GM21381 (cell line): ENCODE measurements around the gene RBSN.

Source experiments
- ATAC-seq: cut with Tn5 transposase; IDR thresholded peaks from one replicate; pipeline ENCODE4 v1.9.1; 2021; ENCODE audit warnings: mild to moderate bottlenecking, moderate library complexity; ENCODE audit not compliant: unreplicated experiment

The RBSN gene

DNA sequence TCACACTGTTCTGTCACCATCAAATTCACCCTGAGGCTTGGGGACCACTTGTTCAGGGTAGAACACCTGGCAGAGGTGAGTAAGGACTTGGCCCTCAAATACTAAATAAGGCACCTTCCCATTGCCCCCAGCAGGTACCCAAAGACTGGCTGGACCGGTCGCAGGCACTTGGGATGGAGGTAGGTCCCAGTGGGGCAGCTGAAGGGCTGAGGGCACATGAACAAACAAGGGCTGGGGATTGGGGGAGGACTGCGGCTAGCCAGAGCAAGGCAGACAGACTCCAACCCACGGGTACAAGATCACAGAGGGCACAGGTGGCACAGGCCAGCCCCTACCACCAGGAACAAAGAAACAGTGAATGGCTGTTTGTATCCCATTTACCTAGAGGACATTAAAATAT, 35.7 kb downstream of the RBSN start:
- no peak for ATAC-seq

DNA sequence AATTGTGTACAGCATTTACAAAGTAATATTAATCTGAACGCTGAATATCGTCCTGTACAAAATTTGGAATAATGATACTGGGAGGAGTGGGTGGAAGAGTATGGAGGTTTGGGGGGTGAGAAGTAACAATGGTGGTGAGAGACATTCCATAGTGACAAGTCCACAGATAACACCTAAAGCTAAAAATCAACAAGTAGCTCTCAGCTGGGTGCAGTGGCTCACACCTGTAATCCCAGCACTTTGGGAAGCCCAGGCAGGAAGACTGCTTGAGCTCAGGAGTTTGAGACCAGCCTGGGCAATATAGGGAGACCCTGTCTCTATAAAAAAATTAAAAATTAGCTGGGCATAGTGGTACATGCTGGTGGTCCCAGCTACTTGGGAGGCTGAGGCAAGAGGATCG, 38.9 kb downstream of the RBSN start:
- ATAC-seq, result no peak

GRCh38 chr3:15056676-15057404, 42.1 kb downstream of the RBSN start:
- ATAC-seq, result no peak

- peak; percentile 48 for ATAC-seq
Observed at GRCh38 chr3:15055019-15055557, 43.9 kb downstream of the RBSN start.

DNA sequence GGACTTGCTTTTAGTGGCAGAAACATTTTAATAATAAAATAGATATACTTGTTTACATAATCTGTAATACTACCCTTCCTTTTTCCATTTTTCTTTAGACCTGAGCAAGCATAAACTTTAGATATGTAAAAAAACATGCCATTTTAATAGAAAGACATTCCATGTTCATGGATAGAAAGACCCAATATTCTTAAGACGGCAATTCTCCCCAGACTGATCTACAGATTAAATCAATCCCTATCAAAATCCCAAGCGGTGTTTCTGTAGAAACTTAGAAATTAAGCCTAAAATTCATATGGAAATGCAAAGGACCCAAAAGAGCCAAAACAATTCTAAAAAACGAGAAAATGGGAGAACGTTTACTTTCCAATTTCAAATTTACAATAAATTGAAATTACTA, 45.4 kb downstream of the RBSN start:
- ATAC-seq, result no peak

DNA sequence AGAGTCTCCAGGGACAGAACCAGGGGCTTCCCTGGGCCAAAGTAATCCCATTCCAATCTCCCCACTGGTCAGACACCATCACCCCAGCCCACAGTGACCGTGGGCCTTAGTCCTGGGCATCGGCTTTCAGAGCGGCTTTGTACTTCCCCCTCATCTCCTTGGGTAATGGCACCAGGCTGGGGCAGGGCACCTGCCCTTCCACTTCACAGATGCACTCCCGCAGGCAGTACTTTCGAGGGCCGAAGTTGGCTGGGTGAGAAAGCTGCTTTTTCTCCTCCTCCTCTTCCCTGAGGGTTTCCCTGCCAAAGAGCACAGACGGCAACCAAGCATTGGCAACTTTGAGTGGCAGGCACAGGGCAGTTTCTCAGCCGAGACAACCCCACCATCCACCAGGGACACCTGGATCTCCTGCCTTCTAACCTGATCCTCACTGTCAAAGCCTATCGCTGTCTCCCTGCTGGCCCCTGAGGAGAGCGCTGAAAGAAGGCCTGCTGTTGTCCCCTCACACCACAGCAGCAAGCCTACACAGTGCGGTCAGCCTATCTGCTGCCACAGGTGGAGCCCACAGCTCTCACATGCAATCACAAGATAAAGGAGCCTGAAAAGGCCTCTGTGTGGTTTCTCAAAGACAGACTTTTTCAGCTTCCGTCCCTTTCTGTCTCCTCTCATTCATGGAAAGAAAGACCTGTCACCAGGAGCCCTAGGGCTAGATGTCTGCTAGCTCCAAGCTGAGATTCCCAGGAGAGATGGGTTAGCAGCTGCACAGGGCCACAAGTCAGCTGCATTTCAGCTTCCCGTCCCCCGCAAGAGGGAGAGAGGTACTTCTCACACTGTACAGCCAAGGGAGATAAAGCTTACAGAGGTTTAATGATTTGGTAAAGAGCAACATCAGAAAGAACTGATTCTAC, 46.4 kb downstream of the RBSN start:
- ATAC-seq, result no peak

DNA sequence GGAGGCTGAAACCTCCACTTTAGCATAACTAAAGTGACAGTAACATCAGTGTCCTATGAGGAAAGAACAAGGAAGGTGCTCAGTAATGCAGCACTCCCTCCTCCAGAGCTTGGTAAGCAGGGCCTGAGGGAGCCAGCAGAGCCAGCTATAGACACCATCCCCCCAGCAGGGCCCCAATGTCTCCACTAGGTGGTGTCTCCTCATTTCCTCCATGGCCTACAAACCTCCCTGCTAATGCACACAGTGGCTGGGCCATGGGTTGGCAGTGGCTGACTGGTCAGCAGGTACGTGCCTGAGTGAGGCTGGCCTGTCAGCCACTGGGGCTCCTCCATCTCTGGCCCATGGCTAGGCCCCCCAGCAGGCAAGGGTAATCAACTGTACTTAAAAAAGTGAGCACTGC, 47.4 kb downstream of the RBSN start:
- ATAC-seq, result peak; percentile 44

GRCh38 chr3:15050405-15051092, 48.4 kb downstream of the RBSN start:
- ATAC-seq, result peak; percentile 76

GRCh38 chr3:15049584-15049983, 49.4 kb downstream of the RBSN start:
- no peak for ATAC-seq

GRCh38 chr3:15045667-15046066, 53.3 kb downstream of the RBSN start:
- no peak for ATAC-seq

DNA sequence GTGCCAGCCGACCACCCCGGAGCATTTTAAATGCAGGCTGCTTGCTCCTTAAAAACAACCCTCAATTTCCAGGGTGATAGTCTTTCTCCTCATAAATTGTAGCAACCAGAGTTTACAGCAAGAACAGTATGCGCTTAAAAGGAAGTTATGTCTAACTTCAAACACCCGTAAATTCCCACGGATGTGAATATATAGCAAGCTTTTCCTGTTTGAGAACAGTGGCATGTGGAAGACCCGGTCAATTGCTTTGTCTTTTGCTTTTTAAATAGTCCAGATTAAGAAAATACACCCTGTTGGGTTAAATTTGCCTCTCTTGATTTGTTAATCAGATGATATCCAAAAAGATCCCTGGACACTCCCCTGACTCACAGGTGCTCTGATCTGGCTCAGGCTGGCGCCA, 54.6 kb downstream of the RBSN start:
- no peak for ATAC-seq

GRCh38 chr3:15043408-15044171, 55.4 kb downstream of the RBSN start:
- no peak for ATAC-seq

GRCh38 chr3:15042936-15043335, 56.0 kb downstream of the RBSN start:
- ATAC-seq, result no peak

- ATAC-seq, result no peak
Observed at GRCh38 chr3:15041950-15042349, 57.0 kb downstream of the RBSN start.

GRCh38 chr3:15040844-15041243, 58.1 kb downstream of the RBSN start:
- no peak for ATAC-seq

- ATAC-seq, result no peak
Observed at GRCh38 chr3:15038306-15038705, 60.6 kb downstream of the RBSN start.

DNA sequence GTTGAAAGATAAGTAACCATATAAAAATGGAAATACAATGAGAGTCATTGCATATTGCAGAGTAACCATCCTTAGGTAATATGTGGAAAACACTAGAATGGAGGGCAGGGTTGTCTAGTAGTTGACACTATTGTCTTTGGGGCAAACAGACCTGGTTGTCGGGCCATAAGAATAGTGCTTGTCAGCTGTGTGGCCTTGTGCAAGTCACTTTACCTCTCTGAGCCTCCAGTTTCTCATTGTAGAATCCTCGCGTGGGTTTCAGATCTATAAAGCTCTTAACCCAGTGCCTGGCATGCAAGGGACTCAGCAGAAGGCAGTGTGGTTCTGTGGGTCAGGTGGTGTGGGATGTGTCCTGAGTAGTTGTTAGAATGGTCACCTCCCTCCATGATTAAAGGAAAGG, 65.8 kb downstream of the RBSN start:
- ATAC-seq, result no peak

- ATAC-seq, result no peak
Observed at GRCh38 chr3:15032650-15033049, 66.3 kb downstream of the RBSN start.

DNA sequence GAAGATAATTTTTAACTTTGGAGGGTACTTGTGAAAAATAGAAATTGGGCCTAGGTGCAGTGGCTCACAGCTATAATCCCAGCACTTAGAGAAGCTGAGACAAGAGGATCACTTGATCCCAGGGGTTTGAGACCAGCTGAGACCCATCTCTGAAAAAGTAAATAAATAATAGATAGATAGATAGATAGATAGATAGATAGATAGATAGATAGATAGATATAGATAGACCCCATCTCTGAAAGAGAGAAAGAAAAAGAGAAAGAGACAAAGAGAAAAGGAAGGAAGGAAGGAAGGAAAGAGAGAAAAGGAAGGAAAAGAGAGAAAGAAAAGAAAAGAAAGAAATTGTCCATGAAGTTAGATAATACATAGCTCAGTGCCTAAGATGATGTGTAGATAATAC, 69.3 kb downstream of the RBSN start:
- ATAC-seq, result no peak

DNA sequence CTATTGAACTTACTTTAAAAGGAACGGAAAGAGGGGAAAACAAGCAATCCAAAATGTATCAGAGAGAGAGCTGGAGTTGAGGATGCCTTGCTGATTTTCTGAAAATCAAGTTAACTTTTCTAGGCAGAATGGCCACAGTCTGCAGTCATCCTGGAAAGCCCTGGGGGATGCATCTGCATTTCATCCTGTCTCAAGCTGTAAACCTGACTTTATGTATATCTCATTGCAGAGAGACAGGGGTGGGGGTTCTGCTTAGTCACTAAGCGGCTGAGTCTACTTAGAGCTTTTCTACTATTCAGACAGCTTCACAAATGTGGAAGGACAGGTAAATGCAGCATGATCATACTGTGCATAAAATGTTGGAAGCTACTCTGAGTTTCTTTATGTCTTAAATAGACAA, 75.2 kb downstream of the RBSN start:
- no peak for ATAC-seq

DNA sequence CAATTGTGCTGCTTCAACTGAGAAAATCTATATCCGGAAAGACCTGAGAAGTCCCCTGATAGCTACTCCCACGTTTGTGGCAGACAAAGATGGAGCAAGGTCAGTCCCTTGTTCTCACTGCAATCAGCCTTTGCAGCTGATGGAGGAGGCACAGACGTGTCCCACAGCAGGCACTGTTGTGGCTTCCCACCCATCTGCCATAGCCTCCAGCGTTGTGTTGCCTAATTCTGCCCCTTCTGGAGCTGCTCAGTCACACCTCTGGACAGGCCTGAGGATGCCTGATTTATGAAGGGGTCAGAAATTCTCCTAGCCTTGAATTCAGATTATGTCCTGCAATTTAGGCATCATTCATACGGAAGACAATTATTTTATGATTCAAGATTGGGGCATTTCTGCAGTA, 75.7 kb downstream of the RBSN start:
- no peak for ATAC-seq
